ENCODE data around the gene COL5A1. TPM values are rescaled to one million over a fixed set of nuclear protein-coding genes. Genes with fewer than 3 reads are reported as not detected.

Gene COL5A1
- total RNA-seq, 1 donor from 2014 or later: 99.6 TPM

DNA sequence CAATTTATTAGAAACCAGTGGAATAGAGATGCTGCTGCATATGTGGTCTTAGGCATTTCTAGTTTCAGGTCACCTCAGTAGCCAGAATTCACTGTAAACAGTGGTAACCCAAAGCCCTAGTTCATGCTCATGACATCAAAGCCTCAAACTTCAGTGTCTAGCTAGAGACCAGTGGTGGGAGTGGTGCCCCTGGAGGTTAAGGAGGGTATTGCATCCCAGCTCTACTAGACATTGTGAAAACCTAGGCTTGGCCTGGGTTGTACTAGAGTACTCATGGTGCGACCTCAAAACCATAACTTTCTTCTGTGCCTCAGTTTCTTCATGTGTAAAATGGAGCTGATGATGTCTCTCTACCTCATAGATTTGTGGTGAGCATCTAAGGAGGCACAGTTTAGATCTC is 18.8 kb downstream of the COL5A1 start:
- no peak overlapping the region for H3K4me3 ChIP-seq
- H3K9me3 ChIP-seq: no peaks in the 10 kb centered on the region
- TF ChIP-seq, protein P1, sequence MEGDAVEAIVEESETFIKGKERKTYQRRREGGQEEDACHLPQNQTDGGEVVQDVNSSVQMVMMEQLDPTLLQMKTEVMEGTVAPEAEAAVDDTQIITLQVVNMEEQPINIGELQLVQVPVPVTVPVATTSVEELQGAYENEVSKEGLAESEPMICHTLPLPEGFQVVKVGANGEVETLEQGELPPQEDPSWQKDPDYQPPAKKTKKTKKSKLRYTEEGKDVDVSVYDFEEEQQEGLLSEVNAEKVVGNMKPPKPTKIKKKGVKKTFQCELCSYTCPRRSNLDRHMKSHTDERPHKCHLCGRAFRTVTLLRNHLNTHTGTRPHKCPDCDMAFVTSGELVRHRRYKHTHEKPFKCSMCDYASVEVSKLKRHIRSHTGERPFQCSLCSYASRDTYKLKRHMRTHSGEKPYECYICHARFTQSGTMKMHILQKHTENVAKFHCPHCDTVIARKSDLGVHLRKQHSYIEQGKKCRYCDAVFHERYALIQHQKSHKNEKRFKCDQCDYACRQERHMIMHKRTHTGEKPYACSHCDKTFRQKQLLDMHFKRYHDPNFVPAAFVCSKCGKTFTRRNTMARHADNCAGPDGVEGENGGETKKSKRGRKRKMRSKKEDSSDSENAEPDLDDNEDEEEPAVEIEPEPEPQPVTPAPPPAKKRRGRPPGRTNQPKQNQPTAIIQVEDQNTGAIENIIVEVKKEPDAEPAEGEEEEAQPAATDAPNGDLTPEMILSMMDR (IDR thresholded peaks at IDR 0.05): peak in 2 of 3 experiments; percentile 22 to 40
- no peaks in the 10 kb centered on the region for H3K36me3 ChIP-seq
- H3K27me3 ChIP-seq: no peaks in the 10 kb centered on the region
- peaks cover 33 to 59% of the 10 kb centered on the region in 2 donors for H3K4me1 ChIP-seq
- no peak for DNase-seq (ENCODE audit: low spot score in 2 of 2)
- peak overlapping the region; percentile 79 to 88 for H3K27ac ChIP-seq
- intact Hi-C loops (cut with DNase I): loop anchor here (5.0 kb wide), 2 partner anchors 203 to 333 kb away; partner anchors contain the start of gene RXRA

DNA sequence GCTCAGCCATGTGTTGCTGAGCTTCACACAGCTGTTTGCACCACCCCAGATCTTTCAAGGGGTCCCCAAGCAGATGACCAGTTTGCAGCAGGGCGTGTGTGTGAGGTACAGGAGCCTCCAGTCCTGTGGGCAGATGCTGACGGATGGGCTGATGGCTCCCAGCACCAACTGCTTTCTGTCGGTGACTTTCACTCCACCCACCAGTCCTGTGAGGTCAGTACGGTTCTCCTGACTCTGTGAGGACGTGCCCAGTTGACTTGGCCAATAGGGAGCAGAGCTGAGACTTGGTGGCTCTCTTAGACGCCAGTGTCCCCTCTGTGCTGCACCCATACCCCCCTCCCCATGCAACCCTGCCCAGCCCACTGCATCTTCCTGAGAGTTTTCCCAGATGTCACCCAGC is 19.7 kb downstream of the COL5A1 start:
- intact Hi-C loops (cut with DNase I): loop anchor here (5.0 kb wide), 2 partner anchors 204 to 334 kb away; partner anchors contain the start of gene RXRA
- TF ChIP-seq, protein P1 (IDR thresholded peaks at IDR 0.05): no peak
- Histone ChIP-seq H3K27me3 (no peaks in the 10 kb centered on the region), H3K36me3 (no peaks in the 10 kb centered on the region), H3K4me3 (no peak overlapping the region), H3K9me3 (no peaks in the 10 kb centered on the region), H3K27ac (peak overlapping the region; percentile 79 to 88), H3K4me1 (peaks cover 33 to 55% of the 10 kb centered on the region in 2 donors)
- DNase-seq (ENCODE audit: low spot score in 2 of 2): no peak

DNA sequence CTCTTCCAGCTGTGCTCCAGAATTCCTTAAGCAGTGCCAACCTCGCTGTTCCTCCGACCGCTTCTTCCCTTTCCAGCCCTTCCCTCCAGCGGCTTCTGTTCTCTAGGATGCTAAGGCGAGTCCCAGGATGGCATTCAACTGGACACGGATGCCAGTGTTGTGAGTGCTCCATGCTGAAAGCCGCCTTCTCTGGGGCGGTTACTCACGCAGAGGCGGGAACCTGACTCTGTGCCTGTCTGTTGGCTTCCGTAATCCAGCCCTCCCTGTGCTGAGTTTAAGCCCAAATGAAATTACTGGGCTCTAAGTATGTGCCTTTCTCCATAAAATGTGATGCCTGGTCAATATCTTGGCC is 20.2 kb downstream of the COL5A1 start:
- no peaks in the 10 kb centered on the region for H3K27me3 ChIP-seq
- TF ChIP-seq, protein P1 (IDR thresholded peaks at IDR 0.05): no peak
- H3K4me3 ChIP-seq: no peak overlapping the region
- H3K9me3 ChIP-seq: no peaks in the 10 kb centered on the region
- peak overlapping the region; percentile 79 to 88 for H3K27ac ChIP-seq
- H3K4me1 ChIP-seq: peaks cover 33 to 55% of the 10 kb centered on the region in 2 donors
- intact Hi-C loops (cut with DNase I): loop anchor here (2.0 to 5.0 kb wide), 4 partner anchors 17 to 334 kb away; partner anchors contain the start of gene RXRA
- no peaks in the 10 kb centered on the region for H3K36me3 ChIP-seq
- peak in 1 of 2 donors; percentile 90 for DNase-seq (ENCODE audit: low spot score in 2 of 2)

DNA sequence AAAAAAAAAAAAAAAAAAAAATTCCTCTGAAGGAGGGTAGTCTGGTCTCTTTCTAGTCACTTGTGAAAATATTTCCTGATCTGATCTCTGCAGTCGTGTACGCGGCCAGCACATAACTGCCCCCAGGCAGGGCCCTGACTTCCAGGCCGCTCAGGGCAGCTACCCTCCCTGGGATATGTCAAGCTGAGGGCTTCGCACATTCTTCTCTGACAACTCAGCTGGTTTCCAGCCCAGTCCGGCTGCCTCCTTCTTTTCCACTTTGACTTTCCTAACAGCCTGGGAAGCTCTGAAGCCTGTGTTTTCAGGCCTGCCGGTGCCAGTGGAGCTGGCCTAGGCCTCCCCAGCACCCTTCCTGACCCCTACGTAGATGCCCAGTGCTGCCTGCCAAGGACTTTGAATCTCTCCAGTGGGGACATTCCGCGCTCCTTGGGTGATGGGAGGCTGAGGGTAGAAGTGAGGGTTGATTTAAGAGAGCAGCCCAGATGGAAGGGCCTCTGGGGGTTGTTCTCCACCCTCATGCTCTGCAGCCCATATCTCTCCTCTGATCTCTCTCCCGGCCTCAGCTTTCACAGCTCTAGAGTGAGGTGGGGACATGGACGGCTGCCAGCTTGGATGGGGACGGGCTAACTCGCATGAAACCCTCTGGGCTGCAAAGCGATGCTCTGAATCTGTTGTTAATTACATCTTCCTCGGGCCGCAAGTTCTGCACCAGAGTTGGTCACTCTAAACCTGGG is 20.7 kb downstream of the COL5A1 start:
- TF ChIP-seq, protein P1 (IDR thresholded peaks at IDR 0.05): no peak
- H3K27me3 ChIP-seq: no peaks in the 10 kb centered on the region
- no peak overlapping the region for H3K4me3 ChIP-seq
- peak overlapping the region; percentile 79 to 88 for H3K27ac ChIP-seq
- intact Hi-C loops (cut with DNase I): loop anchor here (2.0 to 5.0 kb wide), 4 partner anchors 18 to 335 kb away; partner anchors contain the start of gene RXRA
- H3K9me3 ChIP-seq: no peaks in the 10 kb centered on the region
- no peaks in the 10 kb centered on the region for H3K36me3 ChIP-seq
- peak in 1 of 2 donors; percentile 88 for DNase-seq (ENCODE audit: low spot score in 2 of 2)
- peaks cover 33 to 55% of the 10 kb centered on the region in 2 donors for H3K4me1 ChIP-seq

DNA sequence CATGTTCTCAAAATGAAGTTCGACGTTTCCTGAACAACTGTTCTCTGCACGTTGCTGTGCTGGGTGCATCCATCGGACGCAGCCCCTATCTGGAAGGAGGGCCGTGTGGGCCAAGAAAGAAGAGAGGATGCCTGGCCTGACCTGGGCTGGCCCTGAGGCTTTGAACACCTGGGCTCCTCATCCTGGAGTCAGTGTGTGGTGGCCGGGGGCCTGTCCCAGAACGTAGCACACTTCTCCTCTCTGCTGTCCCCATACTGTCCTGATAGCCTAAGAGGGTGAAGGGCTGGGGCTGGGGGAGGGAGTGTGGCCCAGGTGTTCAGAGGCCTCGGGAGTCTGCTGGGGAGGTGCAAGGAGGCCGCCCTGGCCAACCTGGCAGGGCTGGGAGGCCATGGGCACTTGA is 21.5 kb downstream of the COL5A1 start:
- no peaks in the 10 kb centered on the region for H3K36me3 ChIP-seq
- no peaks in the 10 kb centered on the region for H3K9me3 ChIP-seq
- H3K27me3 ChIP-seq: no peaks in the 10 kb centered on the region
- no peak overlapping the region for H3K4me3 ChIP-seq
- TF ChIP-seq, protein P1 (IDR thresholded peaks at IDR 0.05): no peak
- peak overlapping the region; percentile 79 to 88 for H3K27ac ChIP-seq
- intact Hi-C loops (cut with DNase I): loop anchor here (2.0 to 5.0 kb wide), 4 partner anchors 18 to 336 kb away; partner anchors contain the start of gene RXRA
- no peak for DNase-seq (ENCODE audit: low spot score in 2 of 2)
- peaks cover 33 to 52% of the 10 kb centered on the region in 2 donors for H3K4me1 ChIP-seq
